Immature natural killer cell (primary cell): ENCODE data around the gene SCUBE2. TPM values are rescaled to one million over a fixed set of nuclear protein-coding genes. Genes with fewer than 3 reads are reported as not detected.
"Not testable (repeated sequence)": the region's sequence is repeated elsewhere in the genome, so short reads cannot be mapped to it uniquely, and the experiment has no call there.

Source experiments
- DNase-seq, 3 donors: peaks; one replicate each; pipeline ENCODE4 v3.0.0; 2022; ENCODE audit warnings: mixed read lengths in 1 of 3
- H3K27ac Mint-ChIP-seq, 6 donors: one replicate each; pipeline ENCODE4 v1.8.0; 2020; ENCODE audit warnings: mixed read lengths in 6 of 6, mild to moderate bottlenecking in 5 of 6, inconsistent platforms in 4 of 6, moderate library complexity in 3 of 6
- H3K27me3 Mint-ChIP-seq, 3 donors: one replicate each; pipeline ENCODE4 v1.8.0; 2020 to 2021; ENCODE audit warnings: low read depth in 3 of 3, mild to moderate bottlenecking in 3 of 3, mixed read lengths in 3 of 3, moderate library complexity in 3 of 3, inconsistent platforms in 1 of 3
- H3K36me3 Mint-ChIP-seq, 3 donors: one replicate each; pipeline ENCODE4 v1.8.0; 2020; ENCODE audit warnings: mixed read lengths in 3 of 3, inconsistent platforms in 2 of 3, mild to moderate bottlenecking in 2 of 3
- H3K4me1 Mint-ChIP-seq, 2 donors: one replicate each; pipeline ENCODE4 v1.8.0; 2020; ENCODE audit warnings: inconsistent platforms in 2 of 2, mild to moderate bottlenecking in 2 of 2, mixed read lengths in 2 of 2, moderate library complexity in 1 of 2
- H3K4me3 Mint-ChIP-seq, 5 donors: one replicate each; pipeline ENCODE4 v1.8.0; 2020; ENCODE audit warnings: mild to moderate bottlenecking in 5 of 5, mixed read lengths in 5 of 5, inconsistent platforms in 3 of 5, moderate library complexity in 3 of 5
- H3K9me3 Mint-ChIP-seq, 6 donors: one replicate each; pipeline ENCODE4 v1.8.0; 2020; ENCODE audit warnings: mild to moderate bottlenecking in 6 of 6, mixed read lengths in 6 of 6, inconsistent platforms in 4 of 6, moderate library complexity in 3 of 6
- polyA plus RNA-seq, 3 donors: library from polyadenylated mRNA; unstranded; fragments of 300-500 nt; fragmentation: Illumina TruSeq; gene quantifications; one replicate each; pipeline ENCODE4 v1.2.3, GENCODE V29; 2021

SCUBE2 gene
- polyA plus RNA-seq, 3 donors from 2014 or later, result not detected

GRCh38 chr11:9125185-9125886, 33.9 kb upstream of the SCUBE2 start:
- Mint-ChIP-seq H3K36me3 (no peaks in the 10 kb centered on the region), H3K4me3 (no peak overlapping the region), H3K9me3 (no peaks in the 10 kb centered on the region), H3K4me1 (no peaks in the 10 kb centered on the region), H3K27me3 (peaks cover 0 to 5% (median 2%) of the 10 kb centered on the region in 3 donors), H3K27ac (no peak overlapping the region)
- no peak for DNase-seq

- Mint-ChIP-seq H3K36me3 (no peaks in the 10 kb centered on the region), H3K27ac (no peak overlapping the region), H3K4me1 (no peaks in the 10 kb centered on the region), H3K9me3 (no peaks in the 10 kb centered on the region), H3K27me3 (peaks cover 0 to 5% (median 2%) of the 10 kb centered on the region in 3 donors), H3K4me3 (no peak overlapping the region)
- no peak for DNase-seq
Measured at GRCh38 chr11:9123595-9124304, 32.4 kb upstream of the SCUBE2 start.

GRCh38 chr11:9121469-9121796, 30.0 kb upstream of the SCUBE2 start:
- Mint-ChIP-seq H3K27me3 (peaks cover 0 to 4% (median 2%) of the 10 kb centered on the region in 3 donors), H3K4me3 (no peak overlapping the region), H3K27ac (no peak overlapping the region), H3K9me3 (no peaks in the 10 kb centered on the region), H3K4me1 (no peaks in the 10 kb centered on the region), H3K36me3 (no peaks in the 10 kb centered on the region)
- DNase-seq, result no peak

- Mint-ChIP-seq H3K36me3 (no peaks in the 10 kb centered on the region), H3K27ac (no peak overlapping the region), H3K9me3 (no peaks in the 10 kb centered on the region), H3K27me3 (peaks cover 0 to 4% (median 2%) of the 10 kb centered on the region in 3 donors), H3K4me1 (no peaks in the 10 kb centered on the region), H3K4me3 (no peak overlapping the region)
- no peak for DNase-seq
Measured at GRCh38 chr11:9120664-9121468, 29.5 kb upstream of the SCUBE2 start.

- no peak for DNase-seq
- Mint-ChIP-seq H3K9me3 (peaks cover 0 to 2% (median 0%) of the 10 kb centered on the region in 6 donors), H3K36me3 (no peaks in the 10 kb centered on the region), H3K4me3 (no peak overlapping the region), H3K27me3 (peaks cover 1 to 3% (median 2%) of the 10 kb centered on the region in 3 donors), H3K4me1 (no peaks in the 10 kb centered on the region), H3K27ac (no peak overlapping the region)
Measured at GRCh38 chr11:9118277-9118676, 26.9 kb upstream of the SCUBE2 start.

- Mint-ChIP-seq H3K9me3 (peaks cover 0 to 19% (median 6%) of the 10 kb centered on the region in 6 donors), H3K4me3 (no peak overlapping the region), H3K27ac (no peak overlapping the region), H3K4me1 (no peaks in the 10 kb centered on the region), H3K36me3 (peaks cover 0 to 8% (median 8%) of the 10 kb centered on the region in 3 donors), H3K27me3 (peaks cover 0 to 3% (median 2%) of the 10 kb centered on the region in 3 donors)
- no peak for DNase-seq
Measured at GRCh38 chr11:9112075-9112474, 20.7 kb upstream of the SCUBE2 start.

GRCh38 chr11:9109858-9110731, 18.7 kb upstream of the SCUBE2 start:
- peaks cover 0 to 8% (median 8%) of the 10 kb centered on the region in 3 donors for H3K36me3 Mint-ChIP-seq
- DNase-seq, result no peak
- H3K27me3 Mint-ChIP-seq, result peaks cover 2 to 4% (median 3%) of the 10 kb centered on the region in 3 donors
- H3K9me3 Mint-ChIP-seq, result peaks cover 0 to 19% (median 6%) of the 10 kb centered on the region in 6 donors
- no peak overlapping the region for H3K27ac Mint-ChIP-seq
- no peak overlapping the region for H3K4me3 Mint-ChIP-seq
- H3K4me1 Mint-ChIP-seq, result no peaks in the 10 kb centered on the region

DNA sequence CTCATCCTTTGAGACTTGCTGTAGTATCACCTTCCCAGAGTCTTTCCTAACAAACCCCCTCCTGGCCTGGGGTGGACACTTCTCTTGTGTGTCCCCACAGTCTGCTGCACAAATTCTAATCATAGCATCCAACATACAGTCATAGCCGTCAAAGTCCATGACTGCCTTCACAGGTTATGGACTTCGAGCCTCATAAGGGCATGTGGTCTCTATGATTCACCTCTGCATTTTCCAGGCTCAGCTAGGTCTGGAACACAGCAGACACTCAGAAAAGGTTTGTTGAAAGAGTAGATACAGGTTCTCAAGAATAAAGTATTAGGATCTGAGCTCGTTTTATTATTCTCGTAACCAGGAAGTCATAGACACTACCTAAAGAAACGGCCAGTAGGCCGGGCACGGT, 13.2 kb upstream of the SCUBE2 start:
- H3K9me3 Mint-ChIP-seq, result peaks cover 0 to 3% (median 0%) of the 10 kb centered on the region in 6 donors
- H3K4me3 Mint-ChIP-seq, result no peak overlapping the region
- H3K27ac Mint-ChIP-seq, result no peak overlapping the region
- no peak for DNase-seq
- no peaks in the 10 kb centered on the region for H3K4me1 Mint-ChIP-seq
- H3K36me3 Mint-ChIP-seq, result peaks cover 0 to 3% (median 0%) of the 10 kb centered on the region in 3 donors
- H3K27me3 Mint-ChIP-seq, result peaks cover 0 to 12% (median 5%) of the 10 kb centered on the region in 3 donors

- H3K4me1 Mint-ChIP-seq, result no peaks in the 10 kb centered on the region
- peaks cover 0 to 16% (median 3%) of the 10 kb centered on the region in 3 donors for H3K27me3 Mint-ChIP-seq
- DNase-seq, result no peak
- H3K36me3 Mint-ChIP-seq, result peaks cover 0 to 3% (median 0%) of the 10 kb centered on the region in 3 donors
- no peak overlapping the region for H3K27ac Mint-ChIP-seq
- H3K9me3 Mint-ChIP-seq, result peaks cover 0 to 3% (median 0%) of the 10 kb centered on the region in 6 donors
- H3K4me3 Mint-ChIP-seq, result no peak overlapping the region
Measured at GRCh38 chr11:9103542-9104276, 12.3 kb upstream of the SCUBE2 start.

GRCh38 chr11:9099617-9100016, 8.2 kb upstream of the SCUBE2 start:
- Mint-ChIP-seq H3K27ac (no peak overlapping the region), H3K27me3 (peaks cover 4 to 12% (median 8%) of the 10 kb centered on the region in 3 donors), H3K4me1 (no peaks in the 10 kb centered on the region), H3K4me3 (no peak overlapping the region), H3K9me3 (peaks cover 0 to 3% (median 0%) of the 10 kb centered on the region in 6 donors), H3K36me3 (peaks cover 0 to 3% (median 0%) of the 10 kb centered on the region in 3 donors)
- no peak for DNase-seq

DNA sequence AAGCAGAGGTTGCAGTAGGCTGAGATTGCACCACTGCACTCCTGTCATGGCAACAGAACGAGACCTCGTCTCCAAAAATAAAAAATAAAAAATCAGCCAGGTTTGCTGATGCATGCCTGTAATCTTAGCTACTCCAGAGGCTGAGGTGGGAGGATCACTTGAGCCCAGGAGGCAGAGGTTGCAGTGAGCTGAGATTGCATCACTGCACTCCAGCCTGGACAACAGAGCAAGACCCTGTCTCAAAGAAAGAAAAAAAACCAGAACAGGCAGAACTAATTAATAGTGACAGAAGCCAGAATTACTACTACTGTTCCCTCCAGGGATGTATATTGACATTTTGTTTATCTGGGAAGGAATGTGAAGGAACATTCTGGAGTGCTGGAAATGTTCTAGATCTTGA, 7.1 kb upstream of the SCUBE2 start:
- H3K27me3 Mint-ChIP-seq, result peaks cover 7 to 14% (median 11%) of the 10 kb centered on the region in 3 donors
- not testable (repeated sequence) for H3K4me3 Mint-ChIP-seq, DNase-seq, H3K9me3 Mint-ChIP-seq, H3K36me3 Mint-ChIP-seq, H3K27ac Mint-ChIP-seq, H3K4me1 Mint-ChIP-seq

DNA sequence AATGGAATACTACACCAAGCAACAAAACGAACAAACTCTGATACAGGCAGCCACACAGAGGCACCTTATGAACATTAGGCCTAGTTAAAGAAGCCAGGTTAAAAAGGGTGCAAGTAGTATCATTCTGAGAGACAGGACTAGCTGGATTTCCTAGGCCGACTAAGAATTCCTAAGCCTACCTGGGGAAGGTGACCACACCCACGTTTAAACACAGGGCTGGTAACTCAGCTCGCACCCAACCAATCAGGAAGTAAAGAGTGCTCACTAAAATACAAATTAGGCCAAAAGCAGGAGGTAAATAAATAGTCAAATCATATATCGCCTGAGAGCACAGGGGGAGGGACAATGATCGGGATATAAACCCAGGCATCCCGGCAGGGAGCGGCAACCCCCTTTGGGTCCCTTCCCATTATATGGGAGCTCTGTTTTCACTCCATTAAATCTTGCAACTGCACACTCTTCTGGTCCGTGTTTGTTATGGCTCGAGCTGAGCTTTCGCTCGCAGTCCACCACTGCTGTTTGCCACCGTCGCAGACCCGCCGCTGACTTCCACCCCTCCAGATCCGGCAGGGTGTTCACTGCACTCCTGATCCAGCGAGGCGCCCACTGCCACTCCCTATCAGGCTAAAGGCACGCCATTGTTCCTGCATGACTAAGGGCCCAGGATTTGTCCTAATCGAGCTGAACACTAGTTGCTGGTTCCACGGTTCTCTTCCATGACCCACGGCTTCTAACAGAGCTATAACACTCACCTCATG, 6.0 kb upstream of the SCUBE2 start:
- not testable (repeated sequence) for H3K9me3 Mint-ChIP-seq, H3K4me1 Mint-ChIP-seq, H3K36me3 Mint-ChIP-seq, H3K4me3 Mint-ChIP-seq, DNase-seq, H3K27ac Mint-ChIP-seq
- H3K27me3 Mint-ChIP-seq, result peaks cover 7 to 20% (median 20%) of the 10 kb centered on the region in 3 donors
